HFF-Myc (cell line): Measurements from ENCODE around the gene JPT2.

ENCODE experiments used
- DNase-seq: peaks from one replicate; pipeline ENCODE4 v3.0.0-alpha.2; 2011; ENCODE audit warnings: low read depth; ENCODE audit errors: extremely low read depth
- H3K4me3 ChIP-seq: replicated peaks from 2 replicates; pipeline ENCODE4 v1.5.1; 2011; ENCODE audit warnings: low read depth, mild to moderate bottlenecking, control low read depth, low read length
- CTCF ChIP-seq: IDR thresholded peaks from 2 replicates; pipeline ENCODE4 v1.5.1; 2012; ENCODE audit warnings: mild to moderate bottlenecking, low read depth, low read length, control low read depth; ENCODE audit errors: missing control alignments

Gene JPT2

GRCh38 chr16:1656808-1657617 is 21.1 kb upstream of the JPT2 start:
- no peak for TF ChIP-seq CTCF
- DNase-seq: no peak
- H3K4me3 ChIP-seq: no peak overlapping the region

- no peak for DNase-seq
- no peak for TF ChIP-seq CTCF
These were observed 20.2 kb upstream of the JPT2 start for GRCh38 chr16:1657841-1658240.

GRCh38 chr16:1659031-1659430 is 19.0 kb upstream of the JPT2 start:
- H3K4me3 ChIP-seq: no peak overlapping the region
- DNase-seq: no peak
- TF ChIP-seq CTCF: no peak

More at GRCh38 chr16:1657841-1658240, 20.2 kb upstream of the JPT2 start:
- H3K4me3 ChIP-seq: no peak overlapping the region

- TF ChIP-seq CTCF: no peak
- no peak overlapping the region for H3K4me3 ChIP-seq
These were observed 16.3 kb upstream of the JPT2 start for GRCh38 chr16:1661826-1662225.

GRCh38 chr16:1662543-1662942 is 15.5 kb upstream of the JPT2 start:
- H3K4me3 ChIP-seq: no peak overlapping the region
- no peak for TF ChIP-seq CTCF
- no peak for DNase-seq

More at GRCh38 chr16:1661826-1662225, 16.3 kb upstream of the JPT2 start:
- no peak for DNase-seq

- no peak for DNase-seq
- TF ChIP-seq CTCF: no peak
- H3K4me3 ChIP-seq: no peak overlapping the region
These were observed 12.2 kb upstream of the JPT2 start for GRCh38 chr16:1665829-1666228.

GRCh38 chr16:1666316-1666715 is 11.8 kb upstream of the JPT2 start:
- TF ChIP-seq CTCF: no peak
- no peak for DNase-seq
- no peak overlapping the region for H3K4me3 ChIP-seq
